Neural cell (in vitro differentiated cells): ENCODE measurements around the gene PDS5B. TPM values are rescaled to one million over a fixed set of nuclear protein-coding genes. Genes with fewer than 3 reads are reported as not detected.

Source experiments
- H2AFZ ChIP-seq: fragments of 200-600, 300-800 bp; sonication (generic), shearing (Covaris generic); 2 replicates; pipeline ENCODE4 v1.6.0; 2014; ENCODE audit warnings: low read depth, mild to moderate bottlenecking, antibody characterized with exemption, low read length, moderate library complexity
- H3F3A ChIP-seq: fragments of 200-600 bp; shearing (Covaris generic); 2 replicates; pipeline ENCODE4 v1.6.1; 2016; ENCODE audit warnings: mild to moderate bottlenecking, moderate library complexity, mixed read lengths, antibody characterized with exemption, low read length; ENCODE audit not compliant: insufficient read depth, poor library complexity, severe bottlenecking
- H3K27ac ChIP-seq: fragments of 200-600, 300-800 bp; sonication (generic), shearing (Covaris generic); 2 replicates; pipeline ENCODE4 v1.5.1; 2014; ENCODE audit warnings: mild to moderate bottlenecking, low read length, moderate library complexity
- H3K27me3 ChIP-seq: fragments of 300-800, 200-600 bp; sonication (generic), shearing (Covaris generic); 2 replicates; pipeline ENCODE4 v1.6.0; 2014; ENCODE audit warnings: mild to moderate bottlenecking, low read depth, low read length, moderate library complexity; ENCODE audit not compliant: insufficient read depth
- H3K36me3 ChIP-seq: fragments of 300-800, 200-600 bp; sonication (generic), shearing (Covaris generic); 2 replicates; pipeline ENCODE4 v1.5.1; 2014; ENCODE audit warnings: mild to moderate bottlenecking, antibody characterized with exemption, low read length, moderate library complexity; ENCODE audit not compliant: insufficient read depth
- H3K4me2 ChIP-seq: fragments of 300-800, 200-600 bp; sonication (generic), shearing (Covaris generic); 2 replicates; pipeline ENCODE4 v1.6.0; 2014; ENCODE audit warnings: mild to moderate bottlenecking, low read length
- H3K4me3 ChIP-seq: fragments of 300-800, 200-600 bp; sonication (generic), shearing (Covaris generic); 2 replicates; pipeline ENCODE4 v1.5.1; 2014; ENCODE audit warnings: mild to moderate bottlenecking, low read length, moderate library complexity
- H3K79me2 ChIP-seq: fragments of 200-600 bp; shearing (Covaris generic); replicated peaks from 2 replicates; pipeline ENCODE4 v1.6.0; 2014; ENCODE audit warnings: mild to moderate bottlenecking, low read length, moderate library complexity; ENCODE audit not compliant: insufficient read depth
- H3K9ac ChIP-seq: fragments of 300-800, 200-600 bp; sonication (generic), shearing (Covaris generic); 2 replicates; pipeline ENCODE4 v1.6.1; 2016; ENCODE audit warnings: mild to moderate bottlenecking, low read length, mixed read lengths
- H3K9me2 ChIP-seq: fragments of 200-600 bp; shearing (Covaris generic); 2 replicates; pipeline ENCODE4 v1.6.1; 2016; ENCODE audit warnings: mild to moderate bottlenecking, low read length, mixed read lengths; ENCODE audit not compliant: insufficient read depth
- H3K9me3 ChIP-seq: fragments of 200-600, 300-800 bp; sonication (generic), shearing (Covaris generic); 2 replicates; pipeline ENCODE4 v1.6.1; 2016; ENCODE audit warnings: mild to moderate bottlenecking, mixed run types, low read length, moderate library complexity, mixed read lengths
- H4K20me1 ChIP-seq: fragments of 200-600 bp; shearing (Covaris generic); 2 replicates; pipeline ENCODE4 v1.6.1; 2016; ENCODE audit warnings: mild to moderate bottlenecking, mixed run types; ENCODE audit not compliant: insufficient read depth
- CTCF ChIP-seq: fragments of 450-650 bp; IDR thresholded peaks from 2 replicates; pipeline ENCODE4 v1.5.1; 2014; ENCODE audit warnings: antibody characterized with exemption, mild to moderate bottlenecking, moderate library complexity; ENCODE audit not compliant: poor library complexity, severe bottlenecking
- EP300 ChIP-seq: fragments of 450-650 bp; conservative IDR thresholded peaks from 2 replicates; pipeline ENCODE4 v1.6.1; 2014; ENCODE audit warnings: antibody characterized with exemption, mild to moderate bottlenecking, moderate library complexity; ENCODE audit not compliant: poor library complexity, severe bottlenecking
- EZH2 ChIP-seq: fragments of 200-600, 300-800 bp; shearing (Covaris generic), sonication (generic); IDR thresholded peaks from 2 replicates; pipeline ENCODE4 v1.6.1; 2014; ENCODE audit warnings: antibody characterized with exemption, low read length, borderline replicate concordance, mild to moderate bottlenecking; ENCODE audit not compliant: insufficient read depth, poor library complexity, severe bottlenecking
- MXI1 ChIP-seq: fragments of 450-650 bp; conservative IDR thresholded peaks from 2 replicates; pipeline ENCODE4 v1.6.1; 2014; ENCODE audit warnings: antibody characterized with exemption, mild to moderate bottlenecking; ENCODE audit not compliant: poor library complexity, severe bottlenecking
- POLR2AphosphoS5 ChIP-seq: IDR thresholded peaks from 2 replicates; pipeline ENCODE4 v1.6.1; 2012
- RAD21 ChIP-seq: fragments of 450-650 bp; conservative IDR thresholded peaks from 2 replicates; pipeline ENCODE4 v1.6.1; 2014; ENCODE audit warnings: antibody characterized with exemption, mild to moderate bottlenecking, moderate library complexity
- REST ChIP-seq: IDR thresholded peaks from 2 replicates; pipeline ENCODE4 v1.6.1; 2012; ENCODE audit warnings: borderline replicate concordance
- SMC3 ChIP-seq: fragments of 450-650 bp; conservative IDR thresholded peaks from 2 replicates; pipeline ENCODE4 v1.6.1; 2014; ENCODE audit warnings: antibody characterized with exemption, mild to moderate bottlenecking, moderate library complexity; ENCODE audit not compliant: poor library complexity
- TAF1 ChIP-seq: IDR thresholded peaks from 2 replicates; pipeline ENCODE4 v1.6.1; 2012; ENCODE audit warnings: low read depth
- polyA plus RNA-seq: library from polyadenylated mRNA; depleted of rRNA; stranded (reverse); fragments of >200 nt; gene quantifications from 2 replicates; pipeline ENCODE4 v1.2.3, GENCODE V29; 2014

Gene PDS5B
- polyA plus RNA-seq, 1 donor from 2014 or later, result 27.6 TPM

- Histone ChIP-seq H3K9me2 (no peaks in the 10 kb centered on the region), H3K27ac (no peak overlapping the region), H3K9me3 (no peaks in the 10 kb centered on the region), H3F3A (no peaks in the 10 kb centered on the region), H3K79me2 (no peaks in the 10 kb centered on the region), H3K4me2 (no peak overlapping the region), H4K20me1 (no peaks in the 10 kb centered on the region), H3K4me3 (no peak overlapping the region), H3K36me3 (no peaks in the 10 kb centered on the region), H3K27me3 (no peaks in the 10 kb centered on the region), H3K9ac (no peak overlapping the region), H2AFZ (no peak overlapping the region)
- no peak for TF ChIP-seq REST
- no peak for TF ChIP-seq TAF1
- TF ChIP-seq POLR2AphosphoS5, result no peak
- TF ChIP-seq CTCF, result no peak
- TF ChIP-seq MXI1, result no peak
- TF ChIP-seq SMC3, result no peak
- no peak for TF ChIP-seq EZH2
- TF ChIP-seq EP300, result no peak
- TF ChIP-seq RAD21, result no peak
Observed at GRCh38 chr13:32682130-32682529, 95.9 kb downstream of the PDS5B start.

- Histone ChIP-seq H3K9me3 (no peaks in the 10 kb centered on the region), H3K4me3 (no peak overlapping the region), H3K9me2 (no peaks in the 10 kb centered on the region), H3K79me2 (no peaks in the 10 kb centered on the region), H4K20me1 (no peaks in the 10 kb centered on the region), H2AFZ (no peak overlapping the region), H3K27ac (no peak overlapping the region), H3K9ac (no peak overlapping the region), H3K27me3 (no peaks in the 10 kb centered on the region), H3K4me2 (no peak overlapping the region), H3K36me3 (no peaks in the 10 kb centered on the region), H3F3A (no peaks in the 10 kb centered on the region)
- TF ChIP-seq MXI1 (no peak), SMC3 (no peak), POLR2AphosphoS5 (no peak), EP300 (no peak), TAF1 (no peak), RAD21 (no peak), REST (no peak), CTCF (no peak), EZH2 (no peak)
Observed at GRCh38 chr13:32682740-32683139, 96.5 kb downstream of the PDS5B start.
